IMR-90 (cell line): ENCODE results near the gene MBIP. TPM values are rescaled to one million over a fixed set of nuclear protein-coding genes. Genes with fewer than 3 reads are reported as not detected.

Source experiments
- ATAC-seq: fragments of 200-7000 bp; cut with Tn5 transposase; 2 replicates; pipeline ENCODE4 v1.9.1; 2020; ENCODE audit warnings: low read depth, mild to moderate bottlenecking, moderate library complexity
- BruUV-seq: library from RNA; stranded (reverse); fragments of 400-500 nt; replicated peaks from 2 replicates; lab custom pipeline; 2021; lab: Mats Ljungman, UMichigan
- CTCF ChIA-PET: fragments of 300-600 bp; formaldehyde crosslinking; extraction: SDS; loops from one replicate; lab custom pipeline; 2021; ENCODE audit warnings: antibody characterized with exemption; lab: Yijun Ruan, JAX
- POLR2A ChIA-PET: fragments of 300-600 bp; sonication (Branson Sonifier 250); formaldehyde crosslinking; loops from one replicate; lab custom pipeline; 2022; ENCODE audit warnings: antibody characterized with exemption; ENCODE audit not compliant: unreplicated experiment; lab: Charles Lee
- DNase-seq: peaks from one replicate; pipeline ENCODE4 v3.0.0; 2013
- H2AFZ ChIP-seq: replicated peaks from 2 replicates; pipeline ENCODE3; 2013; ENCODE audit warnings: low read length, mild to moderate bottlenecking; ENCODE audit not compliant: poor library complexity
- H2AK5ac ChIP-seq: 2 replicates; pipeline ENCODE4 v1.6.1; 2013; ENCODE audit warnings: low read depth, low read length, inconsistent platforms
- H2AK9ac ChIP-seq: replicated peaks from 2 replicates; pipeline ENCODE3; 2013; ENCODE audit warnings: mild to moderate bottlenecking, low read depth, low read length, moderate library complexity; ENCODE audit not compliant: poor library complexity
- H2BK120ac ChIP-seq: 2 replicates; pipeline ENCODE4 v1.6.1; 2013; ENCODE audit warnings: low read depth, low read length, inconsistent platforms
- H2BK15ac ChIP-seq: 3 replicates; pipeline ENCODE4 v1.6.1; 2013; ENCODE audit warnings: low read depth, low read length, inconsistent platforms
- H2BK20ac ChIP-seq: 2 replicates; pipeline ENCODE4 v1.6.1; 2013; ENCODE audit warnings: low read depth, mild to moderate bottlenecking, inconsistent platforms, low read length, moderate library complexity
- H2BK5ac ChIP-seq: 2 replicates; pipeline ENCODE4 v1.6.1; 2013; ENCODE audit warnings: mild to moderate bottlenecking, low read depth, low read length, inconsistent platforms; ENCODE audit not compliant: poor library complexity, severe bottlenecking
- H3K14ac ChIP-seq: replicated peaks from 2 replicates; pipeline ENCODE4 v1.6.1; 2013; ENCODE audit warnings: low read depth, low read length, inconsistent platforms
- H3K18ac ChIP-seq: 2 replicates; pipeline ENCODE4 v1.6.1; 2013; ENCODE audit warnings: low read depth, low read length, control low read depth
- H3K23ac ChIP-seq: 2 replicates; pipeline ENCODE4 v1.6.1; 2013; ENCODE audit warnings: low read depth, low read length, inconsistent platforms
- H3K27ac ChIP-seq: 2 replicates; pipeline ENCODE4 v1.5.1; 2013; ENCODE audit warnings: mild to moderate bottlenecking, control low read depth, low read length; ENCODE audit not compliant: insufficient read depth
- H3K27me3 ChIP-seq: 2 replicates; pipeline ENCODE4 v1.6.1; 2013; ENCODE audit warnings: low read length; ENCODE audit not compliant: control insufficient read depth, insufficient read depth
- H3K36me3 ChIP-seq: 2 replicates; pipeline ENCODE4 v1.6.1; 2013; ENCODE audit warnings: low read length, mixed read lengths; ENCODE audit not compliant: control insufficient read depth, insufficient read depth
- H3K4ac ChIP-seq: 2 replicates; pipeline ENCODE4 v1.6.1; 2013; ENCODE audit warnings: low read depth, low read length, inconsistent platforms
- H3K4me1 ChIP-seq: 2 replicates; pipeline ENCODE4 v1.6.1; 2013; ENCODE audit warnings: low read length, mixed read lengths; ENCODE audit not compliant: control insufficient read depth, insufficient read depth
- H3K4me2 ChIP-seq: 2 replicates; pipeline ENCODE4 v1.6.1; 2013; ENCODE audit warnings: low read depth, mild to moderate bottlenecking, control low read depth, low read length, moderate library complexity
- H3K4me3 ChIP-seq: 2 replicates; pipeline ENCODE4 v1.5.1; 2013; ENCODE audit warnings: low read depth, mild to moderate bottlenecking, control low read depth, low read length, moderate library complexity; ENCODE audit not compliant: insufficient read depth
- H3K56ac ChIP-seq: 2 replicates; pipeline ENCODE4 v1.6.1; 2013; ENCODE audit warnings: low read length, inconsistent platforms; ENCODE audit not compliant: insufficient read depth; ENCODE audit errors: extremely low read depth
- H3K79me1 ChIP-seq, 2 experiments: 2 replicates each; pipeline ENCODE4 v1.6.1; 2013; ENCODE audit warnings: low read length in 2 of 2, inconsistent platforms in 1 of 2, low read depth in 1 of 2
- H3K9ac ChIP-seq: 2 replicates; pipeline ENCODE4 v1.6.1; 2013; ENCODE audit warnings: low read depth, low read length, control low read depth
- H3K9me1 ChIP-seq: 2 replicates; pipeline ENCODE4 v1.6.1; 2013; ENCODE audit warnings: low read length, inconsistent platforms; ENCODE audit not compliant: insufficient read depth
- H3K9me3 ChIP-seq: 2 replicates; pipeline ENCODE4 v1.6.1; 2013; ENCODE audit warnings: low read length; ENCODE audit not compliant: control insufficient read depth, insufficient read depth
- H4K20me1 ChIP-seq: 2 replicates; pipeline ENCODE4 v1.6.1; 2013; ENCODE audit warnings: low read length, inconsistent platforms; ENCODE audit not compliant: insufficient read depth
- H4K5ac ChIP-seq: 2 replicates; pipeline ENCODE4 v1.6.1; 2013; ENCODE audit warnings: mild to moderate bottlenecking, low read depth, low read length, control low read depth
- H4K8ac ChIP-seq, 2 experiments: 2 replicates each; pipeline ENCODE4 v1.6.1; 2013; ENCODE audit warnings: low read depth in 2 of 2, low read length in 2 of 2, control low read depth in 1 of 2, inconsistent platforms in 1 of 2
- H4K91ac ChIP-seq: 2 replicates; pipeline ENCODE4 v1.6.1; 2013; ENCODE audit warnings: low read depth, low read length, inconsistent platforms; ENCODE audit not compliant: insufficient read depth
- FOS ChIP-seq: fragments of 150-350 bp; IDR thresholded peaks from 2 replicates; pipeline ENCODE4 v1.6.1; 2016; ENCODE audit warnings: low read depth, low read length
- MXI1 ChIP-seq: IDR thresholded peaks from 2 replicates; pipeline ENCODE4 v1.6.1; 2012; ENCODE audit warnings: low read depth, mild to moderate bottlenecking, low read length, moderate library complexity, borderline replicate concordance
- WGBS, 2 experiments: methylation state at CpG; one replicate each; pipeline versions ENCODE4 v1.1.5 to v1.1.7; 2013; ENCODE audit warnings: missing lambda C conversion rate in 2 of 2; ENCODE audit not compliant: insufficient read length in 1 of 2; ENCODE audit errors: extremely low coverage in 2 of 2; 5-methylcytosine and 5-hydroxymethylcytosine counted together
- dilution Hi-C: fragments of 300-500 bp; cut with HindIII; formaldehyde crosslinking; loops from one replicate; pipeline ENCODE4 v1.14.3; 2018; ENCODE audit warnings: low sequenced_read_pairs; ENCODE audit not compliant: unreplicated experiment
- in situ Hi-C: fragments of 300-500 bp; cut with MboI; formaldehyde crosslinking; loops from 3 replicates; pipeline ENCODE4 v1.14.3; 2019; ENCODE audit warnings: low sequenced_read_pairs, inconsistent platforms, mixed read lengths
- intact Hi-C: fragments of 100-400 bp; cut with micrococcal nuclease; formaldehyde crosslinking; loops from 2 replicates; pipeline ENCODE4 v1.10.0; 2022
- polyA plus RNA-seq, 3 experiments: library from polyadenylated mRNA; depleted of rRNA; stranded (reverse); fragments of >200 nt; gene quantifications; 2 replicates each; pipeline ENCODE4 v1.2.3, GENCODE V29; 2012; ENCODE audit warnings: low replicate concordance in 1 of 3
- total RNA-seq: library from RNA; depleted of rRNA; stranded (reverse); fragments of >200 nt; gene quantifications from 2 replicates; pipeline ENCODE4 v1.2.3, GENCODE V29; 2012

MBIP gene
- total and polyA plus RNA-seq, 2 of the 4 experiments (the other 2 are of a cell fraction), result 9.3 to 17.4 TPM

DNA sequence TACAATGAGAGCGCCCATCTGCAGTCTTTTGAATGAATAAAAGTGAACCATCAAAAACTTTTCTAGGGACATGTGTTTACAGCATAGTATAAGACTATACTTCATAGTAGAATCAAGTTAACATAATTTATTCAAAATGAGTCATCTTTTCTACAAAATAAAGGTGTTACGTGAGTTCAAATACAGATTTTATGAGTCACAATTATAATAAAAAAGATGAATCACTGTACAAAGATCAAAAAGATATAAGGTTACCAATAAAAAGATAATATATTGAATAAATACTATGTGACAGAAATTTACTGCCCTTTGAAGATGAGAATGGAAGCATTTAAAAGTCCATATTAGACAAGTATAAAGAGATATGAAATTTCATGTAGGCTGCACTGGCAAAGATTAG, 2.8 kb downstream of the MBIP start:
- no peaks in the 10 kb centered on the region for H3K9me1 ChIP-seq
- H3K4ac ChIP-seq, result no peak overlapping the region
- DNase-seq (peak; percentile 11), ATAC-seq (no peak)
- no TSS peak for BruUV-seq
- no peaks in the 10 kb centered on the region for H3K27me3 ChIP-seq
- H3K56ac ChIP-seq, result no peak overlapping the region
- no peak overlapping the region; the same call in 1 of the 2 replicates for H3K4me2 ChIP-seq
- WGBS, 2 experiments, result no CpG with 5 or more reads among the region's 2 CpGs
- H3K36me3 ChIP-seq, result no peaks in the 10 kb centered on the region
- no peak overlapping the region for H2BK15ac ChIP-seq
- H3K4me1 ChIP-seq, result no peaks in the 10 kb centered on the region
- H2BK20ac ChIP-seq, result no peak overlapping the region
- H4K5ac ChIP-seq, result no peak overlapping the region
- no peak overlapping the region for H2AFZ ChIP-seq
- intact Hi-C loops (loop anchor here (2.0 kb wide), 1 partner anchor 17 kb away; no protein-coding TSS in a partner anchor), in situ Hi-C loops (no loop called here), dilution Hi-C loops (no loop called here)
- CTCF ChIA-PET, result no interaction called here
- no peak overlapping the region for H3K9ac ChIP-seq
- H2BK5ac ChIP-seq, result no peak overlapping the region
- no peak overlapping the region for H2AK9ac ChIP-seq
- no peaks in the 10 kb centered on the region for H3K9me3 ChIP-seq
- no peak overlapping the region for H3K27ac ChIP-seq
- H2BK120ac ChIP-seq, result no peak overlapping the region
- H4K91ac ChIP-seq, result no peak overlapping the region
- H2AK5ac ChIP-seq, result no peak overlapping the region
- no peak overlapping the region for H3K23ac ChIP-seq
- H3K4me3 ChIP-seq, result no peak overlapping the region
- H3K14ac ChIP-seq, result no peak overlapping the region
- H3K79me1 ChIP-seq, result peaks cover 3 to 22% of the 10 kb centered on the region in 2 experiments; a peak in 3 of 4 replicates
- no peak overlapping the region for H4K8ac ChIP-seq
- POLR2A ChIA-PET, result no interaction called here
- no peak overlapping the region for H3K18ac ChIP-seq
- TF ChIP-seq FOS (peak; percentile 17; the same call in 1 of the 2 replicates), MXI1 (no peak)
- peaks cover 4% of the 10 kb centered on the region; the same call in 1 of the 2 replicates for H4K20me1 ChIP-seq
